Measurements from ENCODE around the gene DNAJC11.

Gene DNAJC11

DNA sequence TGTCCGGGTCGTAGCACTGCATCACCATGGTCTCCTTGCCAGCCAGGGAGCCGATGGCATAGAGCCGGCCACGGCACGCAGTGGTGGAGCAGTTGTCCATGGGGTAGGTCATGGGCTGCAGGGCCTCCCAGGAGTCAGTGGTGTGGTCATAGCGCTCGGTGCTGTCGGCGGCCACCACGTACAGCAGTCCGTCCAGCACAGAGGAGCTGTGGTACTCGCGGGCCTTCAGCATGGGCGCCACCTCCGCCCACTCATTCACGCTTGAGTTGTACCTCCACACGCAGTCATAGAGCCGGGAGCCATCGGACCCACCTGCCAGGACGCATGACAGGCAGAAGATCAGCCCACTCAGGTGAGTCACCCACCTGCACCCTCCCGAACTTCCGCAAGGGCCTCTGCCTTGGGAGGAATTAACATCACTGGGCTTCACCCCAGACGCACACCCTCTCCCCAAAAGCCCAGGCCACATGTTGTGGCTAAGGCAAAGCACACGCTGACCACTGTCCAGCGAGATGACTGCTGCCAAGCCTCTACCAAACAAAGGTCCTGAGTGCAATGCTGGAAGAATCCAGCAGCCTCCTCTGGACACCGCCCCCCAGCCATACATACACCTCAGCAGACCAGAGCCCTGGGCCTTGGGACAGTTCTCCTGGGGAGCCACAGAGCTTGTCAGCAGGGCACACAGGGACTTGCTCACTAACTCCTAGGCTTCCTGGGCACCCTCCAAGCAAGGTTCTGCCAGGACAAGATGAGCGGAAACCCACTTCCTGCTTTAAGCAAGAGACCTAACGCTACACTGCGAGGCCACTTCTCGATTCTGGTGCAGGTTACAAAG is 102.3 kb downstream of the DNAJC11 start:
- no peak for DNase-seq

GRCh38 chr1:6597777-6598131 is 103.9 kb downstream of the DNAJC11 start:
- no peak for DNase-seq

- no peak for DNase-seq
Measured at GRCh38 chr1:6596886-6597776, 104.5 kb downstream of the DNAJC11 start.

DNA sequence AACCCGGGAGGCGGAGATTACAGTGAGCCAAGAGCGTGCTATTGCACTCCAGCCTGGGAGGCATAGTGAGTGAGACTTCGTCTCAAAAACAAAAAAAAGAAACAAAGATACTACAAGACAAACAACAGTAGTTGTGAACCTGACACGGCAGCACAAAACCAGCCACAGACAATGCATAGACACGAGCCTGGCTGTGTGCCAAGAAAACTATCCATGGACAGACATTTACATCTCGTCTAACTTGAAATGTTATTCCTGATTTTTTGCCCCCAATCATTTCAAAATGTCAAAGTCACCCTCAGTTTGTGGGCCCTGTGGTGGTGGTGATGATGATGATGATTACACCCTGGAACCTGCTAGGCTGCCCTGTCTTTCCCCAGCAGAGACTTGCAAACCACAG is 105.3 kb downstream of the DNAJC11 start:
- no peak for DNase-seq

DNA sequence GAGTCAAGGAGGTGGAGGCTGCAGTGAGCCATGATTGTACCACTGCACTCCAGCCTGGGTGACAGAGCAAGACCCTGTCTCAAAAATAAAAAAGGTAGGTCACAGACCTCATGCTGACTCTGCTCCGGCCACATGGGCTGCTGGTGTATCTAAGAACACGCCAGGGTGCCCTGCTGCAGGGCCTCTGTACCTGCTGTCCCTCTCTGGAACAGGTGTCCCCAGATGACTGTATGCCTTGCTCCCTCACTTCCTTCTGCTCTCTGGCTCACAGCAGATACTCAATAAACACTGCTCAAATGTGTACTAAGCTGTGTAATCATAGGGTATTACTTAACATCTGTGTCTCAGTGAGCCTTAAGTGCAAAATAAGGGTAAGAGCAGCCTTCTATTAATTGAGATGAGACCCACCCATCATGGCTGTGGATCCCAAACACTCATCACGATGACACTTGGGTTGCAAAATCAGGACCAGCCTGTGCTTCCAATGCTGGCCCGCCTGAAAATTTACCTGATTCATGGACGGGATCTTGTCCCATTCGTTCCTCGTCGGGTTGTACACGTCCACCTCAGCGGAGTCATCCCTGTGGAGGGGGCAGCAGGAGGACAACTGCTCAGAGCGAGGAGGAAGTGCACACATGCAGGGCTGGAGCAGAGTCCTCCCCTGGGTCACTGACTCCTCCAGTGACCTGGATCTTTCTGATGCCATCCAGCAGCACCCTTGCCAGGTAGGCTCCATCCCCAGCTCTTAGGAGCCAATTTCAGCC is 106.5 kb downstream of the DNAJC11 start:
- no peak for DNase-seq

DNA sequence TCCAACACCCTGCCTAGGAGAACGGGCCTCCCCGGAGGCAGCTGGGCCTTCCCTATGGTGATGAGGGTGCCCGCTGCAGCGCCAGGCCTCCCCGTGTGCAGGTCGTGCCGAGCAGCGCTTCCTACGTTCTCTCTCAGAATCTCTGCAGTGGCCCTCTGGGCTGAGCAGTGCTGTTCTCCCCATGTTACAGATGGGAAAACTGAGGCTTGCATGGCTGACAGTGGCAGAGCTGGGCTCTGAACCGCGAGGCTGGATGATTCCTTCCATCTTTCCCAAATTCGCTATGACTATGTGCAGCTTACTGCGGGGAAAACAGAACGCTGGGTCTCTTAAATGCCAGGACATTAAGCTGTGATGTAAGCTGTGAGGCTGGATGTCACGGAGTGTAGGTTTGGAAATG is 107.8 kb downstream of the DNAJC11 start:
- DNase-seq = no peak

- no peak for DNase-seq
Measured at GRCh38 chr1:6592865-6593593, 108.6 kb downstream of the DNAJC11 start.

GRCh38 chr1:6592441-6592840 is 109.2 kb downstream of the DNAJC11 start:
- DNase-seq = no peak

- DNase-seq = no peak
Measured at GRCh38 chr1:6591644-6592043, 110.0 kb downstream of the DNAJC11 start.

DNA sequence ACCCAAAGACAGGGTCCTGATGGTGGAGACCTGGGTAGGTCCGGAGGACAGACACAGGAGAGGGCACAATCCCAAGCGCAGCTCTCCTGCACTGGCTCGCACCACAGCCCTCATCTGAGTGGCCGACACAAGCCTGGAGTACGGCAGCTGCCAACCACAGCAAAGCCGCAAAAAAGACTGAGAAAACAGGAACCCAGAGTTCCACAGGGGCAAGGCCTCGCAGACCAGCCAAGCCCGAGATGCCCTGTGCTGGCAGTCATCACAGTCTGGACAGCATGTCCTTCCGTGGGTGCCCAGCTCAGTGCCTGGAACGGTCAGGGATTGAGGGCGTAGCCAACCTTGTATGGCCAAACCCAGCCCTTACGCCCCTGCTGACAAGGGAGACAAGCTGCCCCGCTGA is 110.4 kb downstream of the DNAJC11 start:
- DNase-seq = no peak

DNA sequence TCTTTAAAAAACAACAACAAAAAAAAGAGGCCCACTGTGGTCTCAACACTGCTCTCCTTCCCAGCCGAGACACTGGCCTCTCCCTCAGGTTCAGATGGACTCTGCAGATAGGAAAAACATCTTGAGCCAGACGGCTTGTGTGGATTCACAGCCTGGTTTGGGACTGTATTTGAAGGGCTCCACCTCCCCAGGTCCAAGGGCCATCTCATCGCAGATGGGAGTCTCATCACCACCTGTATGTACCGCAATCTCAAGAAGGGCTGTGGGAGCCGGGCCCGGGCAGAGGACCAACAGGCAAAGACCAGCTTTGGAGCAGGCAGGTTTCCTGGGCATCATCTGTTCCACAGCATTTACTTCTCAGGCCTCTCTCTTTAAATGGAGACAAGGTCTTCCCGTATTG is 111.6 kb downstream of the DNAJC11 start:
- no peak for DNase-seq

DNA sequence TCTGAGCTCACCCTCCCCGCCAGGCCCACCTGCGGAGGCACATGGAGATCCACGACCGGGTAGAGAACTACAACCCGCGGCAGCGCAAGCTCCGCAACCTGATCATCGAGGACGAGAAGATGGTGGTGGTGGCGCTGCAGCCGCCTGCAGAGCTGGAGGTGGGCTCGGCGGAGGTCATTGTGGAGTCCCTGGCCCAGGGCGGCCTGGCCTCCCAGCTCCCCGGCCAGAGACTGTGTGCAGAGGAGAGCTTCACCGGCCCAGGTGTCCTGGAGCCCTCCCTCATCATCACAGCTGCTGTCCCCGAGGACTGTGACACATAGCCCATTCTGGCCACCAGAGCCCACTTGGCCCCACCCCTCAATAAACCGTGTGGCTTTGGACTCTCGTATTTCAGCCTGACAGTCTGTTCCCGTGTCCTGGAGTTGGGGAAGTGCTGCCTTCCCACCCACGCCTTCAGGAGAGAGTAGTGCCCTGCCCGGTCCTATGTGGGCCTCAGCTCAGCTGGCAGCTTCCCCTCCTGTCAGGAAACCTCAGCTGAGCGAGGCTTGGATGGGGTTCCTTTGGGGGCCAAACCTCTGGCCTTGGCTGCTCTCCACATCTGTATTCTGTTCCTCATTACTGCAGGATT is 112.6 kb downstream of the DNAJC11 start:
- no peak for DNase-seq

DNA sequence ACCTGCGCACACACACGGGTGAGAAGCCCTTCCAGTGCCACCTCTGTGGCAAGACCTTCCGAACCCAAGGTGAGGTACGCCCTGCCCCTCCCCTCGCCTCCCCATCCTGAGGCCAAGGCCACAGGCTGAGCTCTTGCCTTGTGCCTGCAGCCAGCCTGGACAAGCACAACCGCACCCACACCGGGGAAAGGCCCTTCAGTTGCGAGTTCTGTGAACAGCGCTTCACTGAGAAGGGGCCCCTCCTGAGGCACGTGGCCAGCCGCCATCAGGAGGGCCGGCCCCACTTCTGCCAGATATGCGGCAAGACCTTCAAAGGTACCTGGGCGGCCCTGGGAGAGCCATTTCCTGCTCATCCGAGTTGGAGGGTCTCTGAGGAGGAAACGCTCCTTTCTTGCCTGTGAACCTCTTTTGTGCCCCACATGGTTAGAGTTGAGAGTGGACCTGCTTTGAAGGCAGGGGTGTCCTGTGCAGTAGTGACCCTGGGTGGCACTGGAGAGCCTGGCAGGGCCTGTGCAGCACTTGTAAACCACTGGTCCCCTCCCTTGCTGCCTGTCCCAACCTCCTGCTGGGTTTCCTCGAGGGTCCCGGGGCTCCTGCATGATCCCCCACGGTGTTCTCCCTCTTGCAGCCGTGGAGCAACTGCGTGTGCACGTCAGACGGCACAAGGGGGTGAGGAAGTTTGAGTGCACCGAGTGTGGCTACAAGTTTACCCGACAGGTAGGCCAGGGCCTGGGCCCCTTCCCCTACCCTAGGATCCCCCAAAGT is 113.3 kb downstream of the DNAJC11 start:
- DNase-seq = no peak

DNA sequence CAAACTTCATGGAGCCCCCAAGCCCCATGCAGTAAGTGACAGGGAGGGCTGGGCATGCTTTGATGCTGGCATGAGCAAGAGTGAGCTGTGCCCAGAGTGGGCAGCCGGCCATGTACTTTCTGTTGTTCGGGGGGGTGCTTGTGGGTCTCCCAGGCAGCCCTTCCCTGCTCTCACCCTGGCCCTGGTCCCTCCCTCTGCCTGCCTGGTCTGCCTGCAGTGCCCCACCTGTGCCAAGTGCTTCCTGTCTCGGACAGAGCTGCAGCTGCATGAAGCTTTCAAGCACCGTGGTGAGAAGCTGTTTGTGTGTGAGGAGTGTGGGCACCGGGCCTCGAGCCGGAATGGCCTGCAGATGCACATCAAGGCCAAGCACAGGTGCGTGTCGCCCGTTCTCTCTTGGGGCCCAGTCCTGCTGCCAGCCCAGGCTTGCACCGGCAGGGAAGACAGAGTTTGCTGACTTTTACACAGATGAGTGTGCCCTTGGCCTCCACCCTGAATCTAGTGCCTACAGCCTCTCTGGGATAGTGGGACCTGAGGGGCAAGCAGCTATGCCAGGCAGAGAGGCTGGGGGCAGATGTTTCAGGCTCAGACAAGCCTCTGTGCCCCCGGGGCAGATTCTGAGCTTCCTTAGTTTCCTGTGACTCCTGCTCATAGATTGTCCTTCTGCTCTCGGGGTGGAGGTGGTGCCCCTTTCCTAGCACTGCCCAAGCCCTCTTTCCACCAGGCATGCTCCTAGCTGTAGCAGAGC is 114.2 kb downstream of the DNAJC11 start:
- no peak for DNase-seq

DNA sequence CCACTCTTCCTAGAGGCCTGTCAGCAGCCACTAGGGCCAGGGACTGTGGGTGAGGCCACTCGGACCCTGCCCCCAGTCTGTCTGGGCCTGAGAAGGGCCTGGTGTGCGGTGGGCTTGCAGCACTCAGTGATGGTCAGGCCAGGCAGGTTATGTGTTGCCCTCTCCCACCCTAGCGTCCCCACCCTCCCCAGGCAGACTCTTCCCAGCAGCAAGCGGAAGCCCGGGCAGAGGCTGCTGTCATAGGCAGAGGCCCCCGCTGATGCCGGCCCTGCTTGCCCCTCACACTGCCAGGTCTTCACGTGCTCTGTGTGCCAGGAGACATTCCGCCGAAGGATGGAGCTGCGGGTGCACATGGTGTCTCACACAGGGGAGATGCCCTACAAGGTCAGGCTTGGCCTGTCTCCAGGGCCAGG is 115.2 kb downstream of the DNAJC11 start:
- no peak for DNase-seq

GRCh38 chr1:6585841-6586240 is 115.8 kb downstream of the DNAJC11 start:
- DNase-seq = no peak

- no peak for DNase-seq
Measured at GRCh38 chr1:6585081-6585722, 116.4 kb downstream of the DNAJC11 start.
